Measurements from ENCODE around the gene PTDSS2. TPM values are rescaled to one million over a fixed set of nuclear protein-coding genes. Genes with fewer than 3 reads are reported as not detected.

The PTDSS2 gene
- total and polyA plus RNA-seq, 9 of the 15 experiments (the other 6 are each of a cell fraction or from before 2014, with no cell fraction given): 0.45 to 53.9 (median 17.2) TPM

DNA sequence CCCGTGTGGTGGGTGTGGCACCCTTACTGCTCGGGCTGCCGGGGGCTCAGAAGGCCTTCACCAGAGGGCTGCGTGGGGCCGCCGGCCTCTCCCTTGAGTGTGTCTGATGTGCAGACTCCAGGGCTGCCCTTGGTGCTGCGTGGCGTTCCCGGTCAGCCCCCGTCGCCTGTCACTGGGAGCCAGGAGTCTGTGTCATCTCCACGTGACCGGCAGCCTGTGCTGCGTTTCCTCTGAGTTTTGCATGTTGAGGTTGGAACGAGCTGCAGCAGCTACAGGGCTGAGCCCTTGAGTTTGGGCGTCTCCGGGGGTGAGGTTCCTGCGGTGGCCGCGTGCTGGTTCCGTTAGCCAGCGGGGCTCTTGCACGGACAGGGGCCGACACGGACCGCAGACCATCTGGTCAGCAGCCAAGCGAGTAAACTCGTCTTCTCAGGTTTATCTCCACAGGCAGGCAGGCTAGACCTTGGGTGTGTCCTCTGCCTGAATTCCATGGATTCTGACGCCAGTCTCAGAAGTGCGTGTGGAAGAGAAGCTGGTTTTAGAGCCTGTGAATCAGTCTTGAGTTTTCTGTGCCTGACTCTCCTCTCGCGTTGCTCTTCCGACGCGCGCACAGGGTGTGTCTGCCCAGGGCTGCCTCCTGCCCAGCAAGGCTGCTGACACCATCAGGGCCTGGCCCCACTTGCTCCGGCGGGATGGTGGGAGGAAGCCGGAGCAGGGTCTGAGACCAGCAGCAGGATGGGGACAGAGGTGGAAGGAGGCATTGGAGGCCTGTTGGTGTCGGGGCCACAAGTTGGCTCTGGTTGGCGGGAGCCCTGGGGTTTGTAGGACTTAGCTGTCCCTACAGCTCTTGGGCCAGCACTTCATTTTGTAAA lies 10.5 kb downstream of the PTDSS2 start (continued):
- TF ChIP-seq, protein P1, sequence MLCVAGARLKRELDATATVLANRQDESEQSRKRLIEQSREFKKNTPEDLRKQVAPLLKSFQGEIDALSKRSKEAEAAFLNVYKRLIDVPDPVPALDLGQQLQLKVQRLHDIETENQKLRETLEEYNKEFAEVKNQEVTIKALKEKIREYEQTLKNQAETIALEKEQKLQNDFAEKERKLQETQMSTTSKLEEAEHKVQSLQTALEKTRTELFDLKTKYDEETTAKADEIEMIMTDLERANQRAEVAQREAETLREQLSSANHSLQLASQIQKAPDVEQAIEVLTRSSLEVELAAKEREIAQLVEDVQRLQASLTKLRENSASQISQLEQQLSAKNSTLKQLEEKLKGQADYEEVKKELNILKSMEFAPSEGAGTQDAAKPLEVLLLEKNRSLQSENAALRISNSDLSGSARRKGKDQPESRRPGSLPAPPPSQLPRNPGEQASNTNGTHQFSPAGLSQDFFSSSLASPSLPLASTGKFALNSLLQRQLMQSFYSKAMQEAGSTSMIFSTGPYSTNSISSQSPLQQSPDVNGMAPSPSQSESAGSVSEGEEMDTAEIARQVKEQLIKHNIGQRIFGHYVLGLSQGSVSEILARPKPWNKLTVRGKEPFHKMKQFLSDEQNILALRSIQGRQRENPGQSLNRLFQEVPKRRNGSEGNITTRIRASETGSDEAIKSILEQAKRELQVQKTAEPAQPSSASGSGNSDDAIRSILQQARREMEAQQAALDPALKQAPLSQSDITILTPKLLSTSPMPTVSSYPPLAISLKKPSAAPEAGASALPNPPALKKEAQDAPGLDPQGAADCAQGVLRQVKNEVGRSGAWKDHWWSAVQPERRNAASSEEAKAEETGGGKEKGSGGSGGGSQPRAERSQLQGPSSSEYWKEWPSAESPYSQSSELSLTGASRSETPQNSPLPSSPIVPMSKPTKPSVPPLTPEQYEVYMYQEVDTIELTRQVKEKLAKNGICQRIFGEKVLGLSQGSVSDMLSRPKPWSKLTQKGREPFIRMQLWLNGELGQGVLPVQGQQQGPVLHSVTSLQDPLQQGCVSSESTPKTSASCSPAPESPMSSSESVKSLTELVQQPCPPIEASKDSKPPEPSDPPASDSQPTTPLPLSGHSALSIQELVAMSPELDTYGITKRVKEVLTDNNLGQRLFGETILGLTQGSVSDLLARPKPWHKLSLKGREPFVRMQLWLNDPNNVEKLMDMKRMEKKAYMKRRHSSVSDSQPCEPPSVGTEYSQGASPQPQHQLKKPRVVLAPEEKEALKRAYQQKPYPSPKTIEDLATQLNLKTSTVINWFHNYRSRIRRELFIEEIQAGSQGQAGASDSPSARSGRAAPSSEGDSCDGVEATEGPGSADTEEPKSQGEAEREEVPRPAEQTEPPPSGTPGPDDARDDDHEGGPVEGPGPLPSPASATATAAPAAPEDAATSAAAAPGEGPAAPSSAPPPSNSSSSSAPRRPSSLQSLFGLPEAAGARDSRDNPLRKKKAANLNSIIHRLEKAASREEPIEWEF (CRISPR knock-in tag; IDR thresholded peaks at IDR 0.05): no peak
- TF ChIP-seq MYC (IDR thresholded peaks at IDR 0.05; ENCODE audit: low read depth, low read length) (peak; percentile 90), MYC (CRISPR knock-in tag; IDR thresholded peaks at IDR 0.05; ENCODE audit: borderline replicate concordance, low read depth) (no peak), DPF2 (IDR thresholded peaks at IDR 0.05) (peak; percentile 83), TCF3 (CRISPR knock-in tag; IDR thresholded peaks at IDR 0.05) (peak; percentile 96), SMARCE1 (IDR thresholded peaks at IDR 0.05) (peak; percentile 85), MTA3 (IDR thresholded peaks at IDR 0.05; ENCODE audit: borderline replicate concordance) (peak; percentile 69; the same call in 1 of the 2 replicates), GATA2 (CRISPR knock-in tag; IDR thresholded peaks at IDR 0.05) (peak; percentile 78; the same call in 1 of the 2 replicates), ZNF282 (CRISPR knock-in tag; IDR thresholded peaks at IDR 0.05) (0 out of 2 replicates have a peak, but pooled peaks have one; percentile 41), POLR3A (IDR thresholded peaks at IDR 0.05; ENCODE audit: borderline replicate concordance, extremely low read depth, insufficient read depth, insufficient read length) (no peak), RBM39 (optimal IDR thresholded peaks at IDR 0.05; ENCODE audit: low read depth, low read length) (no peak), ZBTB1 (CRISPR knock-in tag; IDR thresholded peaks at IDR 0.05; ENCODE audit: borderline replicate concordance, low read depth) (peak; percentile 99), HMBOX1 (IDR thresholded peaks at IDR 0.05) (peak; percentile 79), L3MBTL2 (IDR thresholded peaks at IDR 0.05) (peak; percentile 96), ZNF76 (CRISPR knock-in tag; IDR thresholded peaks at IDR 0.05; ENCODE audit: borderline replicate concordance) (no peak)
- TF ChIP-seq, protein P2, sequence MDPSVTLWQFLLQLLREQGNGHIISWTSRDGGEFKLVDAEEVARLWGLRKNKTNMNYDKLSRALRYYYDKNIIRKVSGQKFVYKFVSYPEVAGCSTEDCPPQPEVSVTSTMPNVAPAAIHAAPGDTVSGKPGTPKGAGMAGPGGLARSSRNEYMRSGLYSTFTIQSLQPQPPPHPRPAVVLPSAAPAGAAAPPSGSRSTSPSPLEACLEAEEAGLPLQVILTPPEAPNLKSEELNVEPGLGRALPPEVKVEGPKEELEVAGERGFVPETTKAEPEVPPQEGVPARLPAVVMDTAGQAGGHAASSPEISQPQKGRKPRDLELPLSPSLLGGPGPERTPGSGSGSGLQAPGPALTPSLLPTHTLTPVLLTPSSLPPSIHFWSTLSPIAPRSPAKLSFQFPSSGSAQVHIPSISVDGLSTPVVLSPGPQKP (CRISPR knock-in tag; IDR thresholded peaks at IDR 0.05): no peak
